Amniotic stem cell (primary cell): ENCODE measurements around the gene GNPDA2.
"Not testable (repeated sequence)": the region's sequence is repeated elsewhere in the genome, so short reads cannot be mapped to it uniquely, and the experiment has no call there.

Experiments used
- DNase-seq: peaks from one replicate; lab custom pipeline; 2025; lab: John Stamatoyannopoulos, UW

The GNPDA2 gene

GRCh38 chr4:44726038-44726871 lies at the start of gene GNPDA2:
GNPDA2 (minus strand) TSS chr4:44726556; CDS start chr4:44722207, 4,349 bp downstream.
- peak; percentile 83 for DNase-seq

GRCh38 chr4:44772340-44772739 lies 46.0 kb upstream of the GNPDA2 start:
- DNase-seq, result no peak

GRCh38 chr4:44771789-44772188 lies 45.4 kb upstream of the GNPDA2 start:
- DNase-seq, result no peak

- DNase-seq, result no peak
Observed at GRCh38 chr4:44766453-44766852, 40.1 kb upstream of the GNPDA2 start.

- no peak for DNase-seq
Observed at GRCh38 chr4:44765116-44765515, 38.8 kb upstream of the GNPDA2 start.

- DNase-seq, result no peak
Observed at GRCh38 chr4:44761306-44761705, 35.0 kb upstream of the GNPDA2 start.

GRCh38 chr4:44760142-44760898 lies 34.0 kb upstream of the GNPDA2 start:
- no peak for DNase-seq

GRCh38 chr4:44756559-44756958 lies 30.2 kb upstream of the GNPDA2 start:
- no peak for DNase-seq

GRCh38 chr4:44740201-44740600 lies 13.8 kb upstream of the GNPDA2 start:
- no peak for DNase-seq

GRCh38 chr4:44738615-44739014 lies 12.3 kb upstream of the GNPDA2 start:
- no peak for DNase-seq

- no peak for DNase-seq
Observed at GRCh38 chr4:44736900-44737299, 10.5 kb upstream of the GNPDA2 start.

- DNase-seq, result not testable (repeated sequence)
Observed at GRCh38 chr4:44728694-44729093, 2.3 kb upstream of the GNPDA2 start.

GRCh38 chr4:44727471-44727870 lies 1.1 kb upstream of the GNPDA2 start:
- no peak for DNase-seq

GRCh38 chr4:44725726-44726037 lies 674 bp downstream of the GNPDA2 start:
- DNase-seq, result no peak

GRCh38 chr4:44725166-44725565 lies 1.2 kb downstream of the GNPDA2 start:
- DNase-seq, result no peak

GRCh38 chr4:44722001-44722400 lies 4.4 kb downstream of the GNPDA2 start:
- DNase-seq, result no peak

- DNase-seq, result no peak
Observed at GRCh38 chr4:44720371-44720770, 6.0 kb downstream of the GNPDA2 start.

GRCh38 chr4:44716597-44716996 lies 9.8 kb downstream of the GNPDA2 start:
- no peak for DNase-seq

- DNase-seq, result no peak
Observed at GRCh38 chr4:44713125-44713524, 13.2 kb downstream of the GNPDA2 start.

GRCh38 chr4:44704673-44705072 lies 21.7 kb downstream of the GNPDA2 start:
- no peak for DNase-seq

- no peak for DNase-seq
Observed at GRCh38 chr4:44701037-44701436, 25.3 kb downstream of the GNPDA2 start.

- no peak for DNase-seq
Observed at GRCh38 chr4:44700427-44700826, 25.9 kb downstream of the GNPDA2 start.

GRCh38 chr4:44684648-44685047 lies 41.7 kb downstream of the GNPDA2 start:
- no peak for DNase-seq
